Cerebellar cortex (tissue), 1 donor: Measurements from ENCODE around the gene NPEPL1.
"Not testable (repeated sequence)": the region's sequence is repeated elsewhere in the genome, so short reads cannot be mapped to it uniquely, and the experiment has no call there.

Experiments
- DNase-seq: peaks from one replicate; pipeline ENCODE4 v3.0.0-alpha.2; 2015; ENCODE audit warnings: low spot score

NPEPL1 gene

DNA sequence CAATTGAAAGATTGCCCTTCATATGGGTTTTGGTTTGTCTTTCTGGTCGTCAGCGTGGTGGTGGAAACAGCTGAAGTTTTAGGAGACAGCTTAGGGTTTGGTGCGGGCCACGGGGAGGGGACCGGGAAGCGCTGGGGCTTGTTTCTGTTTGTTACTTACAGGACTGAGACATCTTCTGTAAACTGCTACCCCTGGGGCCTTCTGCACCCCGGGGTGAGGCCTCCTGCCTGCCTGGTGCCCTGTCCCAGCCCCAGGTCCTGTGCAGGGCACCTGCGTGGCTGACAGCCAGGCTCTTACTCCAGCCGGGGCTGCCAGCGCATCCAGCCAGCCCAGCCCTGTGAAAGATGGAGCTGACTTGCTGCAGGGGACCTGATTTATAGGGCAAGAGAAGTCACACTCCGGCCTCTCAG, 22.8 kb downstream of the NPEPL1 start:
- no peak for DNase-seq

GRCh38 chr20:58715801-58716475, 23.3 kb downstream of the NPEPL1 start:
- DNase-seq = no peak

GRCh38 chr20:58716476-58717277, 24.1 kb downstream of the NPEPL1 start:
- DNase-seq = no peak

- no peak for DNase-seq
Measured at GRCh38 chr20:58717278-58718091, 24.9 kb downstream of the NPEPL1 start.

GRCh38 chr20:58718121-58718563, 25.5 kb downstream of the NPEPL1 start:
- no peak for DNase-seq

GRCh38 chr20:58718729-58719128, 26.1 kb downstream of the NPEPL1 start:
- no peak for DNase-seq

DNA sequence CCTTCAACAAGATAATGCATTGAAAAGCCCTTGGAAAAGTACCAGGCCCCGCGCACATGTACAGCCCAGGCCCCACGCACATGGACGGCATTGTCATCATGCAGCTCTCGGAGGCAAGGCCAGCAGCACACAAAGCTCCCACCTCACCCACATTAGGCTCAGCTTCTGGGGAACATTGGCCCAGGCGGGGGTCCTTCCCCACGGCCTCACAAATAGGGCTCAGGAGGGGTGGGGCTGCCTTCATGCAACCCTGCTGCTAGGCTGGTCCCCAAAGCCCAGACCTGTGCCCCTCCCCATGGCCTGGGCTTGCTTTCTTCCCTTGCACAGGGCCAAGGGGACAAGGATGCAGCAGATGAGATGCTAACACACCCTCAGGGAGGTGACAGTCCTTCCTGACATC, 26.7 kb downstream of the NPEPL1 start:
- DNase-seq = no peak

GRCh38 chr20:58719971-58720371, 27.4 kb downstream of the NPEPL1 start:
- no peak for DNase-seq

GRCh38 chr20:58720890-58721289, 28.3 kb downstream of the NPEPL1 start:
- no peak for DNase-seq

- no peak for DNase-seq
Measured at GRCh38 chr20:58721951-58722778, 29.6 kb downstream of the NPEPL1 start.

GRCh38 chr20:58722877-58723627, 30.5 kb downstream of the NPEPL1 start:
- no peak for DNase-seq

- no peak for DNase-seq
Measured at GRCh38 chr20:58723628-58723984, 31.0 kb downstream of the NPEPL1 start.

DNA sequence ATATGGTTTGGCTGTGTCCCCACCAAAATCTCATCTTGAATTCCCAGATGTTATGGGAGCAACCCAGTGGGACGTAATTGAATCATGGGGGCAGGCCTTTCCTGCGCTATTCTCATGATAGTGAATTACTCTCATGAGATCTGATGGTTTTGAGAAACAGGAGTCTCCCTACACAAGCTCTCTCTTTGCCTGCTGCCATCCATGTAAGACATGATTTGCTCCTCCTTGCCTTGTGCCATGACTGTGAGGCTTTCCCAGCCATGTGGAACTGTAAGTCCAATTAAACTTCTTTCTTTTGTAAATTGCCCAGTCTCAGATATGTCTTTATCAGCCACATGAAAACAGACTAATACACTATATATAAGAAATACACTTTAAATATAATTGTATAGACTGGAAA, 33.6 kb downstream of the NPEPL1 start:
- not testable (repeated sequence) for DNase-seq

- DNase-seq = no peak
Measured at GRCh38 chr20:58731192-58731591, 38.6 kb downstream of the NPEPL1 start.

- no peak for DNase-seq
Measured at GRCh38 chr20:58737198-58737597, 44.6 kb downstream of the NPEPL1 start.

DNA sequence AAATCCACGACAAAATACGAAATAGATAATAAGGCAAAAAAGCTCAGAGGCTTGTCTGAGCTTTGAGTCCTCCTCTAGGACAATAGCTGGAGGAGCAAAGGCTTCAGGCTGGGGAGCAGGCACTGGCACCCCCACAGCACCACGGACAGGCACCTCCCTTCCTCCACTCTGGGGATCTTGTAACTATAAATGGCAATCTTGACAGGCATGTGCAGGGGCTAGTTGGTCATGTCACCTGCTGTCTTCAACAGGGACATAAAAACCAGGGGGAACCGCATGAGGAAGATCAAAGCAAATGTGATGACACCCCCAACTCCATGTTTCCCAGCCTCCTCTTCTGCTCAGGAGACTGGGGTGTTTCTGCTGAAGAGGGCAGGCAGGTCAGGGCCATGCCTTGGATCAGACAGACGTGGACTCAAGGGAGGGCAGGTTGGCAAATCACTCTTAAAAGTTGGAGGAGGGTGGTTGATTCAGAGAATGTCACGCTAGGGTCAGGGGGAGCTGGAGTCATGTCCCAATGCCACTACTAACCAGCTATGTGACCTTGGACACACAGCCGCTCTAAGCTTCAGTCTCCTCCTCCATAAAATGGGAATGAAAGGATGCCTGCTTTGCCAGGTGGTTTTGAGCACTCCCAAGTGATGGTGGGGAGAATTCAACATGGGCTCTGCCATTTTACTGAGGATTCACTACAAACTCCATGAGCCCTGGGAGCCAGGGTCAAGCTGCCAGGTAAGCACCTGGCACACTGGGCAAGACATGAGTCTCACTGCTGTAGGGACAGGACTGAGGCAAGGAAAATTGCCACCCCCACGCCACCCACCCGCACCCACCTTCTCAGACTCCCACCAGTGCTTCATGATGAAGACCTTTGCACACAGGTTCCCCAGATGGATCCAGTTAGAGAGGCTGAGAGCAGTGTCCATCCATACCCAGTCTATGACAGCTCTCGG, 48.0 kb downstream of the NPEPL1 start:
- DNase-seq = no peak

DNA sequence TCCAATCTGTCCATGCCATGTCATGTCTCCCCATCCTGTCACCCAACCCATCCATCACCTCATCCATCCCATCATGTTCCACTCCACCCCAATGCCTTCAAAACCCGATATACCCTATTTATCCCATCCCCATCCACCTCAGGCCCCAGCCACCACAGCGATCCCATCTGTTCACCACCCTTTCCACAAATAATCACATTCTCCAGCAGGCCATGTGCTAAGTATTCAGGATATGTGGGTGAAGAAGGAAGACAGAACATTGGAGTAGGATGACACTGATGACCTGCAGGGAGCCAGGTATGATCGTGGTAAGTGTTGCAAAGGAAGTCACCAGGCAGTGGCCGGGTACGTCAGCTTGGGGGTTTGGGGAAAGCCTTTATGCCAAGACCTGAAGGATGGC, 48.8 kb downstream of the NPEPL1 start:
- DNase-seq = no peak

- no peak for DNase-seq
Measured at GRCh38 chr20:58742668-58743566, 50.3 kb downstream of the NPEPL1 start.
